ENCODE data around the gene GPER1. TPM values are rescaled to one million over a fixed set of nuclear protein-coding genes. Genes with fewer than 3 reads are reported as not detected.

GPER1 gene
- total and polyA plus RNA-seq, 2 donors (not counting 3 experiments of a cell fraction or from before 2014, with no cell fraction given), result 0.77 to 2.3 TPM

GRCh38 chr7:1085266-1085665 lies 2.6 kb upstream of the GPER1 start:
- Histone ChIP-seq H3K4me1 (ENCODE audit: control insufficient read depth, extremely low read depth, insufficient read depth, low read length) (peaks cover 21% of the 10 kb centered on the region), H3K27ac (ENCODE audit: insufficient read depth, low read depth, low read length) (no peak overlapping the region), H3K9me3 (replicated peaks; ENCODE audit: control insufficient read depth, insufficient read depth, low read length) (no peaks in the 10 kb centered on the region), H3K9me1 (replicated peaks; ENCODE audit: control insufficient read depth, extremely low read depth, insufficient read depth, low read length) (no peaks in the 10 kb centered on the region), H3K9ac (replicated peaks; ENCODE audit: extremely low read depth, insufficient read depth, low read length) (no peak overlapping the region), H3K36me3 (ENCODE audit: control insufficient read depth in 2 of 2, extremely low read depth in 1 of 2, insufficient read depth in 2 of 2, low read length in 2 of 2) (no peaks in the 10 kb centered on the region), H3K27me3 (ENCODE audit: control insufficient read depth in 2 of 2, insufficient read depth in 2 of 2, low read length in 2 of 2) (no peaks in the 10 kb centered on the region), H4K20me1 (replicated peaks; ENCODE audit: control insufficient read depth, extremely low read depth, insufficient read depth, low read length) (no peaks in the 10 kb centered on the region), H3K79me2 (ENCODE audit: control insufficient read depth, insufficient read depth, low read length) (no peaks in the 10 kb centered on the region), H3K4me3 (replicated peaks in 1 of 3; ENCODE audit: insufficient read depth in 1 of 3, low read depth in 1 of 3, low read length in 3 of 3) (no peak overlapping the region), H3K4me2 (ENCODE audit: insufficient read depth, low read length) (no peak overlapping the region), H2AFZ (ENCODE audit: low read depth, low read length) (no peak overlapping the region)
- TF ChIP-seq POLR2A (IDR thresholded peaks at IDR 0.05; ENCODE audit: low read depth, low read length) (no peak), POLR2AphosphoS5 (IDR thresholded peaks at IDR 0.05; ENCODE audit: insufficient read depth, low read depth, low read length) (no peak), MYC (IDR thresholded peaks at IDR 0.05; ENCODE audit: low read depth, low read length) (no peak)
- intact Hi-C loops (cut with micrococcal nuclease) (loop anchor here (5.0 kb wide), 1 partner anchor 77 kb away; the partner anchor contains the start of gene ZFAND2A), dilution Hi-C loops (cut with MboI; ENCODE audit: extremely low pct_ligation_motif_present, low sequenced_read_pairs) (no loop called here)
- FAIRE-seq (no peak), DNase-seq (ENCODE audit: low read depth, low spot score) (no peak)
- CTCF ChIA-PET, result interaction anchor here (0.8 to 3.7 kb wide), 10 partner anchors 9 to 184 kb away, joined by 3 to 65 read pairs (median 12); no protein-coding TSS in a partner anchor
- BruUV-seq (replicated peaks), result no TSS peak
- POLR2A ChIA-PET, result interaction anchor here (0.7 kb wide), 1 partner anchor 121 kb away, joined by 6 read pairs; no protein-coding TSS in a partner anchor

DNA sequence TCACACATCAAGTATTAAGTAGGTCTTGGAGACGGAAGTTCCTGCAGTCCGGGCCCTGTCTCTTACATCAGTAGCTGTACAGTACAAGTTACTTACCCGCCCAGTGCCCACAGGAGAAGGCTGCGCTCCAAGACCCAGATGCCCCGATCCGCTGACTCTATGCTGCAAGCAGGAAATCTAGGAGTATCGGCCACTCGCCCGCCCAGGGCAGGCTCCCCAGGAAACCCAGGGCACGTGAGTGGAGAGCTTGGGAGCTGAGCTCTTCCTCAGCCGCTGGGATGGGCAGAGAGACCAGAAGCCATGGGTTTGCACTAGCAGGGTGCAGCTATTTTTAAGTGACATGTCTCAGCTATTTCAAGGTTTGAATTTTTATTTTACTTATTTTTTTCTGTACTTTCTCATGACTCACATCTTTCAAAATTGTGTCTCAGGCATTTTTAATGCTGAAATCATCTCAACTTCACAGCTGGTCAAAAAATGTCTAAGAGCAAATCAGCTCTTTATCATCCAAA lies 1.9 kb upstream of the GPER1 start:
- Histone ChIP-seq H3K4me3 (replicated peaks in 1 of 3; ENCODE audit: insufficient read depth in 1 of 3, low read depth in 1 of 3, low read length in 3 of 3) (no peak overlapping the region), H3K27me3 (ENCODE audit: control insufficient read depth in 2 of 2, insufficient read depth in 2 of 2, low read length in 2 of 2) (no peaks in the 10 kb centered on the region), H3K79me2 (ENCODE audit: control insufficient read depth, insufficient read depth, low read length) (no peaks in the 10 kb centered on the region), H3K27ac (ENCODE audit: insufficient read depth, low read depth, low read length) (no peak overlapping the region), H2AFZ (ENCODE audit: low read depth, low read length) (no peak overlapping the region), H3K4me2 (ENCODE audit: insufficient read depth, low read length) (no peak overlapping the region), H3K36me3 (ENCODE audit: control insufficient read depth in 2 of 2, extremely low read depth in 1 of 2, insufficient read depth in 2 of 2, low read length in 2 of 2) (no peaks in the 10 kb centered on the region), H3K4me1 (ENCODE audit: control insufficient read depth, extremely low read depth, insufficient read depth, low read length) (peaks cover 21% of the 10 kb centered on the region), H3K9ac (replicated peaks; ENCODE audit: extremely low read depth, insufficient read depth, low read length) (no peak overlapping the region), H3K9me3 (replicated peaks; ENCODE audit: control insufficient read depth, insufficient read depth, low read length) (no peaks in the 10 kb centered on the region), H3K9me1 (replicated peaks; ENCODE audit: control insufficient read depth, extremely low read depth, insufficient read depth, low read length) (no peaks in the 10 kb centered on the region), H4K20me1 (replicated peaks; ENCODE audit: control insufficient read depth, extremely low read depth, insufficient read depth, low read length) (no peaks in the 10 kb centered on the region)
- DNase-seq (ENCODE audit: low read depth, low spot score), result peak; percentile 44
- ChIA-PET POLR2A (interaction anchor here (0.7 kb wide), 1 partner anchor 122 kb away, joined by 6 read pairs; no protein-coding TSS in a partner anchor), CTCF (interaction anchor here (0.6 to 3.7 kb wide), 25 partner anchors 9 to 184 kb away, joined by 3 to 65 read pairs (median 5); partner anchors contain the start of gene GPR146)
- dilution Hi-C loops (cut with MboI; ENCODE audit: extremely low pct_ligation_motif_present, low sequenced_read_pairs) (no loop called here), intact Hi-C loops (cut with micrococcal nuclease) (loop anchor here (2.0 to 5.0 kb wide), 3 partner anchors 37 to 91 kb away; partner anchors contain the start of gene ZFAND2A)
- TF ChIP-seq GATA2 (IDR thresholded peaks at IDR 0.05; ENCODE audit: insufficient read depth, insufficient read length, low read depth, low read length) (no peak), EZH2 (IDR thresholded peaks at IDR 0.05; ENCODE audit: borderline replicate concordance, low read depth, low read length, severe bottlenecking) (no peak), FOS (IDR thresholded peaks at IDR 0.05; ENCODE audit: borderline replicate concordance, insufficient read depth, low read length) (no peak), MYC (IDR thresholded peaks at IDR 0.05; ENCODE audit: low read depth, low read length) (no peak)
- BruUV-seq (replicated peaks), result no TSS peak
- peak; percentile 55 for FAIRE-seq
